Neuronal stem cell (in vitro differentiated cells): ENCODE results near the gene CCDC8.

Experiments used
- DNase-seq: peaks from one replicate; pipeline ENCODE4 v3.0.0-alpha.2; 2013; ENCODE audit warnings: low spot score
- H2AFZ ChIP-seq: one replicate; pipeline ENCODE4 v1.6.1; 2013; ENCODE audit warnings: mild to moderate bottlenecking, low read length, inconsistent platforms
- H2AK5ac ChIP-seq: 2 replicates; pipeline ENCODE4 v1.6.1; 2013; ENCODE audit warnings: low read depth, mild to moderate bottlenecking, inconsistent platforms, low read length, moderate library complexity, mixed read lengths
- H2BK120ac ChIP-seq: 2 replicates; pipeline ENCODE4 v1.6.1; 2013; ENCODE audit warnings: low read depth, mild to moderate bottlenecking, inconsistent platforms, low read length, moderate library complexity, mixed read lengths
- H2BK12ac ChIP-seq: one replicate; pipeline ENCODE4 v1.6.1; 2013; ENCODE audit warnings: low read length, inconsistent platforms
- H2BK15ac ChIP-seq: 2 replicates; pipeline ENCODE4 v1.6.1; 2013; ENCODE audit warnings: mild to moderate bottlenecking, low read length, inconsistent platforms, mixed read lengths
- H2BK5ac ChIP-seq: one replicate; pipeline ENCODE4 v1.6.1; 2013; ENCODE audit warnings: inconsistent platforms, mild to moderate bottlenecking, low read length, moderate library complexity
- H3K14ac ChIP-seq: one replicate; pipeline ENCODE4 v1.6.1; 2013; ENCODE audit warnings: low read length, inconsistent platforms
- H3K18ac ChIP-seq: 2 replicates; pipeline ENCODE4 v1.6.1; 2013; ENCODE audit warnings: low read length, inconsistent platforms
- H3K23ac ChIP-seq: 2 replicates; pipeline ENCODE4 v1.6.1; 2013; ENCODE audit warnings: low read depth, mild to moderate bottlenecking, mixed read lengths, low read length, inconsistent platforms; ENCODE audit not compliant: poor library complexity
- H3K27ac ChIP-seq: replicated peaks from 3 replicates; pipeline ENCODE4 v1.5.1; 2013; ENCODE audit warnings: low read length, inconsistent platforms
- H3K27me3 ChIP-seq, 3 experiments: 2 replicates each; pipeline ENCODE4 v1.6.1; 2013; ENCODE audit warnings: low read length in 3 of 3, mild to moderate bottlenecking in 2 of 3, inconsistent platforms in 1 of 3, low read depth in 1 of 3, mixed read lengths in 1 of 3, moderate library complexity in 1 of 3; ENCODE audit not compliant: control insufficient read depth in 3 of 3, insufficient read depth in 3 of 3
- H3K36me3 ChIP-seq, 2 donors: replicated peaks in 1 of 2; 2 replicates each; pipeline ENCODE4 v1.6.1; 2013; ENCODE audit warnings: low read length in 2 of 2; ENCODE audit not compliant: control insufficient read depth in 2 of 2, insufficient read depth in 2 of 2
- H3K4ac ChIP-seq: 2 replicates; pipeline ENCODE4 v1.6.1; 2013; ENCODE audit warnings: inconsistent platforms, mild to moderate bottlenecking, low read length, moderate library complexity
- H3K4me1 ChIP-seq, 2 donors: 1 replicate in 1 of 2; 2 replicates in 1 of 2; pipeline ENCODE4 v1.6.1; 2013; ENCODE audit warnings: low read length in 2 of 2, low read depth in 1 of 2; ENCODE audit not compliant: control insufficient read depth in 2 of 2, insufficient read depth in 1 of 2
- H3K4me2 ChIP-seq: one replicate; pipeline ENCODE4 v1.6.1; 2013; ENCODE audit warnings: mild to moderate bottlenecking, low read length, inconsistent platforms; ENCODE audit not compliant: insufficient read depth, poor library complexity, severe bottlenecking
- H3K4me3 ChIP-seq, 2 donors: 2 replicates each; pipeline ENCODE4 v1.5.1; 2013; ENCODE audit warnings: low read length in 2 of 2, mild to moderate bottlenecking in 2 of 2, inconsistent platforms in 1 of 2, moderate library complexity in 1 of 2
- H3K79me1 ChIP-seq: one replicate; pipeline ENCODE4 v1.6.1; 2013; ENCODE audit warnings: low read depth, mild to moderate bottlenecking, inconsistent platforms, low read length, moderate library complexity
- H3K9ac ChIP-seq: one replicate; pipeline ENCODE4 v1.6.1; 2013; ENCODE audit warnings: mild to moderate bottlenecking, low read depth, low read length, inconsistent platforms; ENCODE audit not compliant: poor library complexity
- H3K9me3 ChIP-seq, 2 donors: replicated peaks in 1 of 2; 2 replicates each; pipeline versions ENCODE3 to v1.6.1; 2013; ENCODE audit warnings: low read length in 2 of 2, mild to moderate bottlenecking in 2 of 2, inconsistent platforms in 1 of 2, low read depth in 1 of 2, mixed read lengths in 1 of 2, moderate library complexity in 1 of 2; ENCODE audit not compliant: control insufficient read depth in 2 of 2, insufficient read depth in 1 of 2
- H4K8ac ChIP-seq: one replicate; pipeline ENCODE4 v1.6.1; 2013; ENCODE audit warnings: low read depth, mild to moderate bottlenecking, inconsistent platforms, low read length, moderate library complexity
- H4K91ac ChIP-seq: one replicate; pipeline ENCODE4 v1.6.1; 2013; ENCODE audit warnings: low read length, low read depth, mild to moderate bottlenecking, inconsistent platforms; ENCODE audit not compliant: poor library complexity
- WGBS, 2 donors: extraction: QIAGEN DNeasy Blood & Tissue Kit; methylation state at CpG; one replicate each; pipeline ENCODE4 v1.1.7; 2013; ENCODE audit warnings: missing lambda C conversion rate in 2 of 2, mixed read lengths in 1 of 2; ENCODE audit not compliant: insufficient read length in 2 of 2, insufficient replicate concordance in 1 of 2; ENCODE audit errors: extremely low coverage in 2 of 2; 5-methylcytosine and 5-hydroxymethylcytosine counted together

The CCDC8 gene

GRCh38 chr19:46448601-46449000, 35.2 kb upstream of the CCDC8 start:
- no peak overlapping the region for H2BK5ac ChIP-seq
- no peak overlapping the region for H2BK15ac ChIP-seq
- no peak overlapping the region for H2BK12ac ChIP-seq
- H3K36me3 ChIP-seq, result no peaks in the 10 kb centered on the region
- H3K79me1 ChIP-seq, result no peaks in the 10 kb centered on the region
- H3K14ac ChIP-seq, result no peak overlapping the region
- WGBS, 2 donors, result 100% methylated on average over 1 of the region's 10 CpGs; no CpG with 5 or more reads in 1 of the 2 donors
- no peak overlapping the region for H3K9ac ChIP-seq
- H3K4ac ChIP-seq, result no peak overlapping the region
- H2AK5ac ChIP-seq, result no peak overlapping the region
- H3K4me1 ChIP-seq, result no peaks in the 10 kb centered on the region
- no peaks in the 10 kb centered on the region for H3K27me3 ChIP-seq
- H3K27ac ChIP-seq, result no peak overlapping the region
- no peak overlapping the region for H2AFZ ChIP-seq
- peaks cover 0 to 8% of the 10 kb centered on the region in 2 donors for H3K9me3 ChIP-seq
- no peak overlapping the region for H2BK120ac ChIP-seq
- H3K23ac ChIP-seq, result no peak overlapping the region
- no peak overlapping the region for H3K4me3 ChIP-seq
- no peak for DNase-seq
- no peak overlapping the region for H4K8ac ChIP-seq
- no peak overlapping the region for H3K4me2 ChIP-seq
- no peak overlapping the region for H3K18ac ChIP-seq
- no peak overlapping the region for H4K91ac ChIP-seq

GRCh38 chr19:46447824-46448223, 34.5 kb upstream of the CCDC8 start:
- Histone ChIP-seq H3K27me3 (no peaks in the 10 kb centered on the region), H3K4me3 (no peak overlapping the region), H2BK5ac (no peak overlapping the region), H3K23ac (no peak overlapping the region), H2BK15ac (no peak overlapping the region), H3K4ac (no peak overlapping the region), H3K18ac (peak overlapping the region; percentile 45), H2BK120ac (no peak overlapping the region), H3K36me3 (no peaks in the 10 kb centered on the region), H3K9me3 (peaks cover 0 to 8% of the 10 kb centered on the region in 2 donors), H3K4me2 (no peak overlapping the region), H2AFZ (peak overlapping the region; percentile 68), H3K79me1 (no peaks in the 10 kb centered on the region), H2AK5ac (no peak overlapping the region), H3K14ac (no peak overlapping the region), H4K91ac (no peak overlapping the region), H4K8ac (no peak overlapping the region), H3K27ac (no peak overlapping the region), H3K4me1 (no peaks in the 10 kb centered on the region), H2BK12ac (peak overlapping the region; percentile 50), H3K9ac (no peak overlapping the region)
- no CpG with 5 or more reads among the region's 5 CpGs for WGBS, 2 donors
- DNase-seq, result no peak

GRCh38 chr19:46447006-46447405, 33.6 kb upstream of the CCDC8 start:
- Histone ChIP-seq H3K4me2 (no peak overlapping the region), H3K14ac (no peak overlapping the region), H3K23ac (no peak overlapping the region), H3K36me3 (no peaks in the 10 kb centered on the region), H3K4ac (no peak overlapping the region), H4K8ac (no peak overlapping the region), H3K4me3 (no peak overlapping the region), H2BK12ac (no peak overlapping the region), H3K27me3 (no peaks in the 10 kb centered on the region), H3K18ac (no peak overlapping the region), H2AK5ac (no peak overlapping the region), H2BK5ac (no peak overlapping the region), H3K27ac (no peak overlapping the region), H4K91ac (no peak overlapping the region), H3K79me1 (no peaks in the 10 kb centered on the region), H2BK15ac (no peak overlapping the region), H2BK120ac (no peak overlapping the region), H2AFZ (no peak overlapping the region), H3K9me3 (peaks cover 0 to 8% of the 10 kb centered on the region in 2 donors), H3K4me1 (no peaks in the 10 kb centered on the region), H3K9ac (no peak overlapping the region)
- DNase-seq, result no peak
- WGBS, 2 donors, result no CpG with 5 or more reads among the region's 3 CpGs

GRCh38 chr19:46446021-46446420, 32.7 kb upstream of the CCDC8 start:
- Histone ChIP-seq H3K79me1 (no peaks in the 10 kb centered on the region), H3K14ac (no peak overlapping the region), H2BK12ac (no peak overlapping the region), H3K4me1 (no peaks in the 10 kb centered on the region), H3K9me3 (peaks cover 0 to 8% of the 10 kb centered on the region in 2 donors), H3K4me2 (no peak overlapping the region), H4K91ac (no peak overlapping the region), H2BK15ac (no peak overlapping the region), H2AK5ac (no peak overlapping the region), H3K27ac (no peak overlapping the region), H3K9ac (no peak overlapping the region), H3K4ac (no peak overlapping the region), H2AFZ (no peak overlapping the region), H3K4me3 (no peak overlapping the region), H3K23ac (no peak overlapping the region), H4K8ac (no peak overlapping the region), H3K18ac (no peak overlapping the region), H2BK120ac (no peak overlapping the region), H3K36me3 (no peaks in the 10 kb centered on the region), H3K27me3 (no peaks in the 10 kb centered on the region), H2BK5ac (no peak overlapping the region)
- DNase-seq, result no peak
- WGBS, 2 donors, result no CpG with 5 or more reads among the region's 15 CpGs
